ENCODE results near the gene OSM.

The OSM gene

GRCh38 chr22:30294066-30294465, 27.4 kb upstream of the OSM start:
- no peak for DNase-seq (ENCODE audit: low read depth)
- in situ Hi-C loops (cut with HindIII; ENCODE audit: low sequenced_read_pairs): no loop called here
- no peak overlapping the region for H3K4me3 ChIP-seq (ENCODE audit: low read depth, low read length)
- TF ChIP-seq CTCF (IDR thresholded peaks at IDR 0.05; ENCODE audit: low read depth, low read length, missing control alignments): no peak

GRCh38 chr22:30293026-30293425, 26.4 kb upstream of the OSM start:
- DNase-seq (ENCODE audit: low read depth): no peak
- in situ Hi-C loops (cut with HindIII; ENCODE audit: low sequenced_read_pairs): no loop called here
- H3K4me3 ChIP-seq (ENCODE audit: low read depth, low read length): no peak overlapping the region
- no peak for TF ChIP-seq CTCF (IDR thresholded peaks at IDR 0.05; ENCODE audit: low read depth, low read length, missing control alignments)

- H3K4me3 ChIP-seq (ENCODE audit: low read depth, low read length): no peak overlapping the region
- no peak for DNase-seq (ENCODE audit: low read depth)
- TF ChIP-seq CTCF (IDR thresholded peaks at IDR 0.05; ENCODE audit: low read depth, low read length, missing control alignments): no peak
- in situ Hi-C loops (cut with HindIII; ENCODE audit: low sequenced_read_pairs): no loop called here
These were observed 25.7 kb upstream of the OSM start for GRCh38 chr22:30292069-30292970.

GRCh38 chr22:30291058-30291892, 24.6 kb upstream of the OSM start:
- in situ Hi-C loops (cut with HindIII; ENCODE audit: low sequenced_read_pairs): no loop called here
- no peak for TF ChIP-seq CTCF (IDR thresholded peaks at IDR 0.05; ENCODE audit: low read depth, low read length, missing control alignments)
- H3K4me3 ChIP-seq (ENCODE audit: low read depth, low read length): no peak overlapping the region
- no peak for DNase-seq (ENCODE audit: low read depth)

- H3K4me3 ChIP-seq (ENCODE audit: low read depth, low read length): no peak overlapping the region
- in situ Hi-C loops (cut with HindIII; ENCODE audit: low sequenced_read_pairs): no loop called here
- no peak for DNase-seq (ENCODE audit: low read depth)
- TF ChIP-seq CTCF (IDR thresholded peaks at IDR 0.05; ENCODE audit: low read depth, low read length, missing control alignments): no peak
These were observed 23.8 kb upstream of the OSM start for GRCh38 chr22:30290342-30291057.

- in situ Hi-C loops (cut with HindIII; ENCODE audit: low sequenced_read_pairs): no loop called here
- DNase-seq (ENCODE audit: low read depth): no peak
- no peak for TF ChIP-seq CTCF (IDR thresholded peaks at IDR 0.05; ENCODE audit: low read depth, low read length, missing control alignments)
- peak overlapping the region; percentile 85 for H3K4me3 ChIP-seq (ENCODE audit: low read depth, low read length)
These were observed 23.3 kb upstream of the OSM start for GRCh38 chr22:30289980-30290313.
